Measurements from ENCODE around the gene OGFRL1.

Gene OGFRL1

GRCh38 chr6:71334768-71335167 lies 46.2 kb downstream of the OGFRL1 start:
- in situ Hi-C loops (cut with HindIII; ENCODE audit: low pct_ligation_motif_present, low sequenced_read_pairs): no loop called here
- TF ChIP-seq CTCF (IDR thresholded peaks at IDR 0.05; ENCODE audit: low read depth, low read length, missing control alignments): no peak
- DNase-seq: no peak
- no peaks in the 10 kb centered on the region for H3K27me3 ChIP-seq (replicated peaks)
- no peak overlapping the region for H3K27ac ChIP-seq
- no peaks in the 10 kb centered on the region for H3K36me3 ChIP-seq (replicated peaks)
- H3K4me3 ChIP-seq (ENCODE audit: low read depth, low read length): no peak overlapping the region

- in situ Hi-C loops (cut with HindIII; ENCODE audit: low pct_ligation_motif_present, low sequenced_read_pairs): no loop called here
- DNase-seq: no peak
- Histone ChIP-seq H3K4me3 (ENCODE audit: low read depth, low read length) (no peak overlapping the region), H3K36me3 (replicated peaks) (no peaks in the 10 kb centered on the region), H3K27me3 (replicated peaks) (no peaks in the 10 kb centered on the region), H3K27ac (no peak overlapping the region)
- TF ChIP-seq CTCF (IDR thresholded peaks at IDR 0.05; ENCODE audit: low read depth, low read length, missing control alignments): no peak
Observed at GRCh38 chr6:71335544-71335943, 46.9 kb downstream of the OGFRL1 start.

- Histone ChIP-seq H3K27ac (no peak overlapping the region), H3K27me3 (replicated peaks) (no peaks in the 10 kb centered on the region), H3K36me3 (replicated peaks) (no peaks in the 10 kb centered on the region), H3K4me3 (ENCODE audit: low read depth, low read length) (no peak overlapping the region)
- in situ Hi-C loops (cut with HindIII; ENCODE audit: low pct_ligation_motif_present, low sequenced_read_pairs): no loop called here
- no peak for TF ChIP-seq CTCF (IDR thresholded peaks at IDR 0.05; ENCODE audit: low read depth, low read length, missing control alignments)
- no peak for DNase-seq
Observed at GRCh38 chr6:71336901-71337300, 48.3 kb downstream of the OGFRL1 start.

- Histone ChIP-seq H3K36me3 (replicated peaks) (no peaks in the 10 kb centered on the region), H3K4me3 (ENCODE audit: low read depth, low read length) (no peak overlapping the region), H3K27ac (no peak overlapping the region), H3K27me3 (replicated peaks) (no peaks in the 10 kb centered on the region)
- in situ Hi-C loops (cut with HindIII; ENCODE audit: low pct_ligation_motif_present, low sequenced_read_pairs): no loop called here
- TF ChIP-seq CTCF (IDR thresholded peaks at IDR 0.05; ENCODE audit: low read depth, low read length, missing control alignments): no peak
- DNase-seq: no peak
Observed at GRCh38 chr6:71338540-71339316, 50.1 kb downstream of the OGFRL1 start.

- DNase-seq: no peak
- Histone ChIP-seq H3K27me3 (replicated peaks) (no peaks in the 10 kb centered on the region), H3K4me3 (ENCODE audit: low read depth, low read length) (no peak overlapping the region), H3K36me3 (replicated peaks) (no peaks in the 10 kb centered on the region), H3K27ac (no peak overlapping the region)
- TF ChIP-seq CTCF (IDR thresholded peaks at IDR 0.05; ENCODE audit: low read depth, low read length, missing control alignments): no peak
- in situ Hi-C loops (cut with HindIII; ENCODE audit: low pct_ligation_motif_present, low sequenced_read_pairs): loop anchor here (10.0 kb wide), 1 partner anchor 148 kb away; no protein-coding TSS in a partner anchor
Observed at GRCh38 chr6:71342772-71343171, 54.2 kb downstream of the OGFRL1 start.

Data from brain microvascular endothelial cell (primary cell).